ENCODE results near the gene LPP. TPM values are rescaled to one million over a fixed set of nuclear protein-coding genes. Genes with fewer than 3 reads are reported as not detected.

LPP gene
- polyA plus RNA-seq, 1 donor (not counting 4 experiments of a cell fraction or from before 2014, with no cell fraction given): 16.0 TPM

DNA sequence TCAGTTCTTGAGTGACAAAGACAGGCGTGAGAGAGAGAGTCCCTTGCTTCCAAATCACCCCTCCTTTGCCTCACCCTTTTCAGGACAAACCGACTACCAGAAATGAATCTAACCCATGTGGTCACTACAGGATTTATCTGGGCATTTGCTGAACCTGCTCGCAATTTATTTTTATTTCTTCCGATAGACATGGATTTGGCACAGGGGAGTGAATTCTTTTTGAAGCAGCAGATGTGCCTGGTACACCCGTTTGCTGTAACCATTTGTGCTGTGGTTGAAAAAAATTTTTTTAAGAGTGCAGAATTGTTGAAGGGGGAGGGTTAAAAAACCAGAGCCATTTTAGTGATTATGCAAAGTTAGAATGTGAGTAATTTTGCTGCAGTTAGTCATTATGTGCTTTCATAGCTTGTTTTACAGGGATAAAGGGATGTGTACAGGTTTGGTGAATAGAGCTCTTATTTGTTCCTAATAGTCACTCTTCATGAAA lies 442.0 kb downstream of the LPP start:
- Histone ChIP-seq H3K27ac (ENCODE audit: control insufficient read depth, insufficient read depth, low read length) (peak overlapping the region; percentile 39), H3K9me3 (ENCODE audit: control insufficient read depth, low read depth, low read length) (no peaks in the 10 kb centered on the region), H3K4me2 (ENCODE audit: control insufficient read depth, extremely low read depth, insufficient read depth, low read depth, low read length) (peak overlapping the region; percentile 46), H4K20me1 (ENCODE audit: control insufficient read depth, extremely low read depth, insufficient read depth, low read length) (no peaks in the 10 kb centered on the region), H3K4me3 (ENCODE audit: control insufficient read depth in 2 of 3, extremely low read depth in 1 of 3, insufficient read depth in 2 of 3, low read depth in 1 of 3, low read length in 3 of 3) (no peak overlapping the region), H3K27me3 (ENCODE audit: control insufficient read depth, extremely low read depth, insufficient read depth, low read length) (no peaks in the 10 kb centered on the region), H3K9me1 (ENCODE audit: control insufficient read depth, extremely low read depth, insufficient read depth, low read length) (no peaks in the 10 kb centered on the region), H3K9ac (ENCODE audit: control insufficient read depth, extremely low read depth, insufficient read depth, low read length) (no peak overlapping the region), H3K36me3 (ENCODE audit: control insufficient read depth in 2 of 2, extremely low read depth in 1 of 2, insufficient read depth in 2 of 2, low read length in 2 of 2) (no peaks in the 10 kb centered on the region), H2AFZ (ENCODE audit: control insufficient read depth, low read length) (no peak overlapping the region), H3K79me2 (ENCODE audit: control insufficient read depth, insufficient read depth, low read length) (no peaks in the 10 kb centered on the region), H3K4me1 (ENCODE audit: control insufficient read depth, extremely low read depth, insufficient read depth, low read length) (peaks cover 36% of the 10 kb centered on the region)
- DNase-seq (ENCODE audit: low read depth, low spot score) (no peak), FAIRE-seq (peak; percentile 81)
- no peak for TF ChIP-seq EZH2 (IDR thresholded peaks at IDR 0.05; ENCODE audit: low read length)
- TF ChIP-seq, protein P1, sequence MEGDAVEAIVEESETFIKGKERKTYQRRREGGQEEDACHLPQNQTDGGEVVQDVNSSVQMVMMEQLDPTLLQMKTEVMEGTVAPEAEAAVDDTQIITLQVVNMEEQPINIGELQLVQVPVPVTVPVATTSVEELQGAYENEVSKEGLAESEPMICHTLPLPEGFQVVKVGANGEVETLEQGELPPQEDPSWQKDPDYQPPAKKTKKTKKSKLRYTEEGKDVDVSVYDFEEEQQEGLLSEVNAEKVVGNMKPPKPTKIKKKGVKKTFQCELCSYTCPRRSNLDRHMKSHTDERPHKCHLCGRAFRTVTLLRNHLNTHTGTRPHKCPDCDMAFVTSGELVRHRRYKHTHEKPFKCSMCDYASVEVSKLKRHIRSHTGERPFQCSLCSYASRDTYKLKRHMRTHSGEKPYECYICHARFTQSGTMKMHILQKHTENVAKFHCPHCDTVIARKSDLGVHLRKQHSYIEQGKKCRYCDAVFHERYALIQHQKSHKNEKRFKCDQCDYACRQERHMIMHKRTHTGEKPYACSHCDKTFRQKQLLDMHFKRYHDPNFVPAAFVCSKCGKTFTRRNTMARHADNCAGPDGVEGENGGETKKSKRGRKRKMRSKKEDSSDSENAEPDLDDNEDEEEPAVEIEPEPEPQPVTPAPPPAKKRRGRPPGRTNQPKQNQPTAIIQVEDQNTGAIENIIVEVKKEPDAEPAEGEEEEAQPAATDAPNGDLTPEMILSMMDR (optimal IDR thresholded peaks at IDR 0.05 in 1 of 3, IDR thresholded peaks at IDR 0.05 in 1 of 3, conservative IDR thresholded peaks at IDR 0.05 in 1 of 3; ENCODE audit: extremely low read depth in 1 of 3, insufficient read depth in 2 of 3, low read length in 3 of 3): no peak
- dilution Hi-C loops (cut with MboI; ENCODE audit: extremely low pct_ligation_motif_present, low sequenced_read_pairs): no loop called here

DNA sequence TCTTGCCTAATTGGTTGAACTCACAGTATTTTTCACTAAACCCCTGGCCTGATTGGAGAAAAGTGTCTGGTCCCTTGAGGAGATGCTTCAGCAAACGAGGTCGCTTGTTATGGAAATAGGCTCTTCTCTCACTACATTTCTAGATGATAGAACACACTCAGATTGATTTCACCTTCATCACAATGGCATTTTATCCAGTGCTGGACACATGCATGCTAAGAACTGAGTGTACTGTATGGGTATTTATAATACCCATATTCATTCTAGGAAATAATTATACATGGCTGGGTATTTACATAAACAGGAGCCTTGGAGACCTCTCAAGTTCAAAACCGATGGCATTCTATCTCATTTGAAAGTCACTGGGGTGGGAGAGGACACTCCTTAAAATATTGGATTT lies 444.9 kb downstream of the LPP start:
- H3K36me3 ChIP-seq (ENCODE audit: control insufficient read depth in 2 of 2, extremely low read depth in 1 of 2, insufficient read depth in 2 of 2, low read length in 2 of 2): no peaks in the 10 kb centered on the region
- H3K9ac ChIP-seq (ENCODE audit: control insufficient read depth, extremely low read depth, insufficient read depth, low read length): no peak overlapping the region
- no peaks in the 10 kb centered on the region for H3K9me3 ChIP-seq (ENCODE audit: control insufficient read depth, low read depth, low read length)
- no peak for TF ChIP-seq EZH2 (IDR thresholded peaks at IDR 0.05; ENCODE audit: low read length)
- TF ChIP-seq, protein P1 (optimal IDR thresholded peaks at IDR 0.05 in 1 of 3, IDR thresholded peaks at IDR 0.05 in 1 of 3, conservative IDR thresholded peaks at IDR 0.05 in 1 of 3; ENCODE audit: extremely low read depth in 1 of 3, insufficient read depth in 2 of 3, low read length in 3 of 3): no peak
- DNase-seq (ENCODE audit: low read depth, low spot score) (no peak), FAIRE-seq (no peak)
- no peak overlapping the region for H3K4me2 ChIP-seq (ENCODE audit: control insufficient read depth, extremely low read depth, insufficient read depth, low read depth, low read length)
- H3K9me1 ChIP-seq (ENCODE audit: control insufficient read depth, extremely low read depth, insufficient read depth, low read length): no peaks in the 10 kb centered on the region
- H2AFZ ChIP-seq (ENCODE audit: control insufficient read depth, low read length): no peak overlapping the region
- H3K4me3 ChIP-seq (ENCODE audit: control insufficient read depth in 2 of 3, extremely low read depth in 1 of 3, insufficient read depth in 2 of 3, low read depth in 1 of 3, low read length in 3 of 3): no peak overlapping the region
- no peaks in the 10 kb centered on the region for H4K20me1 ChIP-seq (ENCODE audit: control insufficient read depth, extremely low read depth, insufficient read depth, low read length)
- peaks cover 29% of the 10 kb centered on the region for H3K4me1 ChIP-seq (ENCODE audit: control insufficient read depth, extremely low read depth, insufficient read depth, low read length)
- H3K27me3 ChIP-seq (ENCODE audit: control insufficient read depth, extremely low read depth, insufficient read depth, low read length): no peaks in the 10 kb centered on the region
- dilution Hi-C loops (cut with MboI; ENCODE audit: extremely low pct_ligation_motif_present, low sequenced_read_pairs): no loop called here
- no peak overlapping the region for H3K27ac ChIP-seq (ENCODE audit: control insufficient read depth, insufficient read depth, low read length)
- H3K79me2 ChIP-seq (ENCODE audit: control insufficient read depth, insufficient read depth, low read length): no peaks in the 10 kb centered on the region

Data from keratinocyte (primary cell).